ENCODE results near the gene MYO1D. TPM values are rescaled to one million over a fixed set of nuclear protein-coding genes. Genes with fewer than 3 reads are reported as not detected.

MYO1D gene
- total RNA-seq, 1 donor from 2014 or later, result 27.7 TPM

GRCh38 chr17:32917842-32918241 lies 40.9 kb upstream of the MYO1D start:
- Mint-ChIP-seq H3K4me3 (no peak overlapping the region), H3K27me3 (no peaks in the 10 kb centered on the region), H3K36me3 (ENCODE audit: low read depth) (no peaks in the 10 kb centered on the region), H3K27ac (no peak overlapping the region), H3K9me3 (no peaks in the 10 kb centered on the region), H3K4me1 (no peaks in the 10 kb centered on the region)
- intact Hi-C loops (cut with micrococcal nuclease), result no loop called here
- TF ChIP-seq CTCF (IDR thresholded peaks at IDR 0.05), result no peak
- POLR2A ChIA-PET, result no interaction called here
- DNase-seq, result no peak
- CTCF ChIA-PET, result no interaction called here
- no peak for ATAC-seq (ENCODE audit: low read depth)

GRCh38 chr17:32917081-32917480 lies 40.2 kb upstream of the MYO1D start:
- H3K27me3 Mint-ChIP-seq, result no peaks in the 10 kb centered on the region
- no peak for DNase-seq
- no peak overlapping the region for H3K4me3 Mint-ChIP-seq
- ATAC-seq (ENCODE audit: low read depth), result no peak
- no peaks in the 10 kb centered on the region for H3K4me1 Mint-ChIP-seq
- ChIA-PET POLR2A (no interaction called here), CTCF (interaction anchor here (1.6 kb wide), 1 partner anchor 134 kb away, joined by 8 read pairs; no protein-coding TSS in a partner anchor)
- intact Hi-C loops (cut with micrococcal nuclease), result no loop called here
- no peaks in the 10 kb centered on the region for H3K36me3 Mint-ChIP-seq (ENCODE audit: low read depth)
- no peaks in the 10 kb centered on the region for H3K9me3 Mint-ChIP-seq
- no peak overlapping the region for H3K27ac Mint-ChIP-seq
- TF ChIP-seq CTCF (IDR thresholded peaks at IDR 0.05), result no peak

- no peak for TF ChIP-seq CTCF (IDR thresholded peaks at IDR 0.05)
- intact Hi-C loops (cut with micrococcal nuclease), result no loop called here
- no peaks in the 10 kb centered on the region for H3K9me3 Mint-ChIP-seq
- CTCF ChIA-PET, result interaction anchor here (1.6 kb wide), 1 partner anchor 133 kb away, joined by 8 read pairs; no protein-coding TSS in a partner anchor
- no peak overlapping the region for H3K27ac Mint-ChIP-seq
- no peaks in the 10 kb centered on the region for H3K27me3 Mint-ChIP-seq
- DNase-seq (no peak), ATAC-seq (ENCODE audit: low read depth) (no peak)
- no peak overlapping the region for H3K4me3 Mint-ChIP-seq
- H3K36me3 Mint-ChIP-seq (ENCODE audit: low read depth), result no peaks in the 10 kb centered on the region
- H3K4me1 Mint-ChIP-seq, result no peaks in the 10 kb centered on the region
- POLR2A ChIA-PET, result no interaction called here
Measured at GRCh38 chr17:32916134-32916533, 39.2 kb upstream of the MYO1D start.

GRCh38 chr17:32915245-32915644 lies 38.3 kb upstream of the MYO1D start:
- intact Hi-C loops (cut with micrococcal nuclease), result no loop called here
- CTCF ChIA-PET, result interaction anchor here (1.1 to 1.7 kb wide), 2 partner anchors 11 to 132 kb away, joined by 3 read pairs; no protein-coding TSS in a partner anchor
- TF ChIP-seq CTCF (IDR thresholded peaks at IDR 0.05), result no peak
- H3K36me3 Mint-ChIP-seq (ENCODE audit: low read depth), result no peaks in the 10 kb centered on the region
- H3K27me3 Mint-ChIP-seq, result no peaks in the 10 kb centered on the region
- H3K4me1 Mint-ChIP-seq, result no peaks in the 10 kb centered on the region
- DNase-seq (no peak), ATAC-seq (ENCODE audit: low read depth) (no peak)
- H3K27ac Mint-ChIP-seq, result no peak overlapping the region
- POLR2A ChIA-PET, result no interaction called here
- no peaks in the 10 kb centered on the region for H3K9me3 Mint-ChIP-seq
- H3K4me3 Mint-ChIP-seq, result no peak overlapping the region

GRCh38 chr17:32914181-32914580 lies 37.3 kb upstream of the MYO1D start:
- DNase-seq (no peak), ATAC-seq (ENCODE audit: low read depth) (no peak)
- intact Hi-C loops (cut with micrococcal nuclease), result no loop called here
- H3K4me1 Mint-ChIP-seq, result no peaks in the 10 kb centered on the region
- H3K9me3 Mint-ChIP-seq, result no peaks in the 10 kb centered on the region
- H3K36me3 Mint-ChIP-seq (ENCODE audit: low read depth), result no peaks in the 10 kb centered on the region
- no peaks in the 10 kb centered on the region for H3K27me3 Mint-ChIP-seq
- H3K27ac Mint-ChIP-seq, result no peak overlapping the region
- H3K4me3 Mint-ChIP-seq, result no peak overlapping the region
- CTCF ChIA-PET, result interaction anchor here (1.1 to 6.8 kb wide), 3 partner anchors 10 to 133 kb away, joined by 3 to 77 read pairs (median 3); no protein-coding TSS in a partner anchor
- no peak for TF ChIP-seq CTCF (IDR thresholded peaks at IDR 0.05)
- POLR2A ChIA-PET, result interaction anchor here (0.6 kb wide), 1 partner anchor 391 kb away, joined by 3 read pairs; no protein-coding TSS in a partner anchor

Measured in activated B cell treated with CpG ODN at 0.5 μM for 24 hours (primary cell).